ENCODE measurements around the gene LKAAEAR1.

The LKAAEAR1 gene

GRCh38 chr20:64074184-64074789 lies 9.9 kb downstream of the LKAAEAR1 start:
- H3K9me3 Mint-ChIP-seq: no peaks in the 10 kb centered on the region
- no peak overlapping the region for H3K4me3 Mint-ChIP-seq
- H3K4me1 Mint-ChIP-seq: peaks cover 38 to 84% of the 10 kb centered on the region in 2 donors
- peaks cover 19 to 33% of the 10 kb centered on the region in 2 donors for H3K36me3 Mint-ChIP-seq
- H3K27me3 Mint-ChIP-seq: no peaks in the 10 kb centered on the region
- no peak for DNase-seq
- peak overlapping the region; percentile 7 for H3K27ac Mint-ChIP-seq
- no peak for ATAC-seq (replicated peaks)

GRCh38 chr20:64073476-64074183 lies 10.6 kb downstream of the LKAAEAR1 start:
- Mint-ChIP-seq H3K27ac (no peak overlapping the region), H3K4me1 (peaks cover 38 to 84% of the 10 kb centered on the region in 2 donors), H3K4me3 (no peak overlapping the region), H3K9me3 (no peaks in the 10 kb centered on the region), H3K27me3 (no peaks in the 10 kb centered on the region), H3K36me3 (peaks cover 14 to 33% of the 10 kb centered on the region in 2 donors)
- DNase-seq: no peak
- ATAC-seq (replicated peaks): no peak

- ATAC-seq (replicated peaks): no peak
- Mint-ChIP-seq H3K27ac (peak overlapping the region; percentile 87), H3K4me3 (no peak overlapping the region), H3K36me3 (peaks cover 12 to 29% of the 10 kb centered on the region in 2 donors), H3K27me3 (no peaks in the 10 kb centered on the region), H3K9me3 (no peaks in the 10 kb centered on the region), H3K4me1 (peaks cover 42 to 82% of the 10 kb centered on the region in 2 donors)
- DNase-seq: no peak
Measured at GRCh38 chr20:64072498-64073063, 11.6 kb downstream of the LKAAEAR1 start.

- no peak for DNase-seq
- H3K27me3 Mint-ChIP-seq: no peaks in the 10 kb centered on the region
- peak overlapping the region in 1 of 2 donors; percentile 15 for H3K4me3 Mint-ChIP-seq
- peaks cover 41 to 82% of the 10 kb centered on the region in 2 donors for H3K4me1 Mint-ChIP-seq
- H3K9me3 Mint-ChIP-seq: no peaks in the 10 kb centered on the region
- H3K27ac Mint-ChIP-seq: peak overlapping the region; percentile 87
- peak; percentile 3 for ATAC-seq (replicated peaks)
- H3K36me3 Mint-ChIP-seq: peaks cover 10 to 25% of the 10 kb centered on the region in 2 donors
Measured at GRCh38 chr20:64071341-64072332, 12.6 kb downstream of the LKAAEAR1 start.

- H3K27ac Mint-ChIP-seq: peak overlapping the region; percentile 54
- H3K4me3 Mint-ChIP-seq: no peak overlapping the region
- H3K9me3 Mint-ChIP-seq: no peaks in the 10 kb centered on the region
- ATAC-seq (replicated peaks) (no peak), DNase-seq (no peak)
- peaks cover 45 to 82% of the 10 kb centered on the region in 2 donors for H3K4me1 Mint-ChIP-seq
- no peaks in the 10 kb centered on the region for H3K27me3 Mint-ChIP-seq
- peaks cover 3 to 19% of the 10 kb centered on the region in 2 donors for H3K36me3 Mint-ChIP-seq
Measured at GRCh38 chr20:64070244-64070993, 13.8 kb downstream of the LKAAEAR1 start.

GRCh38 chr20:64069614-64070243 lies 14.5 kb downstream of the LKAAEAR1 start:
- H3K27ac Mint-ChIP-seq: peak overlapping the region; percentile 20
- H3K36me3 Mint-ChIP-seq: peaks cover 2 to 13% of the 10 kb centered on the region in 2 donors
- no peak for ATAC-seq (replicated peaks)
- no peak overlapping the region for H3K4me3 Mint-ChIP-seq
- H3K27me3 Mint-ChIP-seq: no peaks in the 10 kb centered on the region
- H3K9me3 Mint-ChIP-seq: no peaks in the 10 kb centered on the region
- DNase-seq: no peak
- H3K4me1 Mint-ChIP-seq: peaks cover 49 to 82% of the 10 kb centered on the region in 2 donors

GRCh38 chr20:64069209-64069613 lies 15.0 kb downstream of the LKAAEAR1 start:
- Mint-ChIP-seq H3K27me3 (no peaks in the 10 kb centered on the region), H3K4me3 (no peak overlapping the region), H3K36me3 (peaks cover 2 to 10% of the 10 kb centered on the region in 2 donors), H3K4me1 (peaks cover 52 to 82% of the 10 kb centered on the region in 2 donors), H3K27ac (no peak overlapping the region), H3K9me3 (no peaks in the 10 kb centered on the region)
- DNase-seq: no peak
- no peak for ATAC-seq (replicated peaks)

- H3K4me3 Mint-ChIP-seq: no peak overlapping the region
- H3K27me3 Mint-ChIP-seq: no peaks in the 10 kb centered on the region
- H3K27ac Mint-ChIP-seq: peak overlapping the region; percentile 42
- DNase-seq (no peak), ATAC-seq (replicated peaks) (no peak)
- H3K9me3 Mint-ChIP-seq: no peaks in the 10 kb centered on the region
- H3K4me1 Mint-ChIP-seq: peaks cover 57 to 82% of the 10 kb centered on the region in 2 donors
- peaks cover 2 to 10% of the 10 kb centered on the region in 2 donors for H3K36me3 Mint-ChIP-seq
Measured at GRCh38 chr20:64068386-64069208, 15.6 kb downstream of the LKAAEAR1 start.

- no peak overlapping the region for H3K4me3 Mint-ChIP-seq
- ATAC-seq (replicated peaks) (no peak), DNase-seq (no peak)
- H3K4me1 Mint-ChIP-seq: peaks cover 57 to 82% of the 10 kb centered on the region in 2 donors
- no peaks in the 10 kb centered on the region for H3K27me3 Mint-ChIP-seq
- no peaks in the 10 kb centered on the region for H3K9me3 Mint-ChIP-seq
- H3K36me3 Mint-ChIP-seq: peaks cover 2 to 10% of the 10 kb centered on the region in 2 donors
- peak overlapping the region; percentile 14 for H3K27ac Mint-ChIP-seq
Measured at GRCh38 chr20:64067733-64068307, 16.4 kb downstream of the LKAAEAR1 start.

GRCh38 chr20:64067005-64067632 lies 17.1 kb downstream of the LKAAEAR1 start:
- no peaks in the 10 kb centered on the region for H3K27me3 Mint-ChIP-seq
- H3K36me3 Mint-ChIP-seq: peaks cover 2 to 6% of the 10 kb centered on the region in 2 donors
- peaks cover 54 to 85% of the 10 kb centered on the region in 2 donors for H3K4me1 Mint-ChIP-seq
- no peak overlapping the region for H3K4me3 Mint-ChIP-seq
- DNase-seq (no peak), ATAC-seq (replicated peaks) (no peak)
- H3K27ac Mint-ChIP-seq: peak overlapping the region; percentile 14
- H3K9me3 Mint-ChIP-seq: no peaks in the 10 kb centered on the region

- DNase-seq (peak; percentile 74), ATAC-seq (replicated peaks) (peak; percentile 71 to 72)
- H3K4me1 Mint-ChIP-seq: peaks cover 50 to 75% of the 10 kb centered on the region in 2 donors
- H3K27ac Mint-ChIP-seq: peak overlapping the region; percentile 92
- H3K4me3 Mint-ChIP-seq: peak overlapping the region; percentile 60
- peaks cover 0 to 2% of the 10 kb centered on the region in 2 donors for H3K36me3 Mint-ChIP-seq
- H3K9me3 Mint-ChIP-seq: no peaks in the 10 kb centered on the region
- H3K27me3 Mint-ChIP-seq: no peaks in the 10 kb centered on the region
Measured at GRCh38 chr20:64065974-64066343, 18.2 kb downstream of the LKAAEAR1 start.
